HUES6 (cell line): Measurements from ENCODE around the gene EGFLAM.

Experiments
- H3K27ac ChIP-seq: 2 replicates; pipeline ENCODE4 v1.7.0; 2013; ENCODE audit warnings: low read depth, mild to moderate bottlenecking, low read length, inconsistent platforms
- H3K27me3 ChIP-seq: 2 replicates; pipeline ENCODE4 v1.6.1; 2013; ENCODE audit warnings: low read length; ENCODE audit not compliant: control insufficient read depth, insufficient read depth
- H3K36me3 ChIP-seq: 2 replicates; pipeline ENCODE4 v1.6.1; 2013; ENCODE audit warnings: low read length; ENCODE audit not compliant: control insufficient read depth, insufficient read depth
- H3K4me1 ChIP-seq: 2 replicates; pipeline ENCODE4 v1.6.1; 2013; ENCODE audit warnings: low read length; ENCODE audit not compliant: control insufficient read depth, insufficient read depth
- H3K4me3 ChIP-seq: 2 replicates; pipeline ENCODE4 v1.5.1; 2013; ENCODE audit warnings: low read depth, low read length
- H3K9ac ChIP-seq: one replicate; pipeline ENCODE4 v1.6.1; 2013; ENCODE audit warnings: mild to moderate bottlenecking, low read length
- H3K9me3 ChIP-seq: 2 replicates; pipeline ENCODE4 v1.6.1; 2013; ENCODE audit warnings: low read depth, low read length; ENCODE audit not compliant: control insufficient read depth, insufficient read depth

Gene EGFLAM

DNA sequence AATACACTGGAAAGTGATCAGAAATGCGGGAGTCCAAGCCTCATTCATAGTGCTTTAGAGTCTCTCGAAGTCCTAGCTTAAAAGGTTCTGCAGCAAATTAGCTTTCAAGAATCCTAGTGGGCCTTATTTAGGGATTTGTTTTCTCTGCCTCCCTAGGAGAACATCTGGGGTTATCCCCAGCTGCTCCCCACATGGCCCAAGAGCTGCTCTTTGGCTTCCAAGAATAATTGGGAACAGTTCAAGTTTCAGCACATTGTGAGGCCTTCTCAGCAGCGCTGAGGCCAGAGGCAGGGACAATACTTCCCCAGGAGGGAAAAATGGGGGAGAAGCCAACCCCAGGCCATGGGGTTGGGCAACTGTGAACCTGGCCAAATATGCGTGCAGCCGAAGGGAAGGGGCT is 189.4 kb downstream of the EGFLAM start:
- H3K9me3 ChIP-seq = no peaks in the 10 kb centered on the region
- H3K36me3 ChIP-seq = no peaks in the 10 kb centered on the region
- H3K27me3 ChIP-seq = no peaks in the 10 kb centered on the region
- no peak overlapping the region for H3K9ac ChIP-seq
- H3K4me3 ChIP-seq = no peak overlapping the region
- no peak overlapping the region for H3K27ac ChIP-seq
- no peaks in the 10 kb centered on the region for H3K4me1 ChIP-seq

DNA sequence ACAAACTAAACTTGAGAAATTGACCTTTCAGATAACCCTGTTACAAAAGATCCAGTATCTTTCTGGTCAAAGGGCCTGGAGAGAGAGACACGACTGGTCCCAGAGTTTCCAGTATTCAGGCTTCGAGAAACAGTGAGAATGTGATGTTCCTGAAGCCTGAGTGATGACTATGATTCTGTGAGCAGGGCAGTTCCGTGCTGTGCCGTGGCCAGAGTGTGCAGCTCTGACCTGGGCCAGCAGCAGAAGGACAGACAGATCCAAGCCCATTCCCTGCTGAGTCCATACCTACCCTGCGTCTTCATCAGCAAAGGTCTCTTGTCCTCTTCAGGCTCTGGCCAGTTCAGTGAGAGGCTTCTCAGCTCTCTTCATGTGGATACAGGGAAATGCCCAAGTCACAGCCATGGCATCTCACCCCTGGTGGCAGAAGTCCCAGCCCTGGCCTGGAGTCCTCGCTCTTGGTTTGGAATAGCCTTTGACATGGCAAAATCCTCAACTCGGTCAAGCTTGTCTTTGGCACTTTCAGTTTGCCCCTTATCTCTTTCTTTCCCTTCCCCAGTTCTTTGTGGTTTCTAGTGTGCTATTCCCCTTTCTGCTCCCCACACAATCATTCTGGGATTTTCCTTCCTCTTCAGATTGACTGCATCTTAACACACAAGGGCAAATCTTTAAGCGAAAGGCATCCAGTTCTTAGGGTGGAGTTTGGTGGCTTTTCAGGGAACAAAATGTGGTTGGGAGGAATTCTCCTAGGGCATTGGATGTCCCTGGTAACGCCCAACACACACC is 190.4 kb downstream of the EGFLAM start:
- H3K9ac ChIP-seq = no peak overlapping the region
- H3K4me3 ChIP-seq = no peak overlapping the region
- H3K9me3 ChIP-seq = no peaks in the 10 kb centered on the region
- no peak overlapping the region for H3K27ac ChIP-seq
- no peaks in the 10 kb centered on the region for H3K4me1 ChIP-seq
- no peaks in the 10 kb centered on the region for H3K27me3 ChIP-seq
- no peaks in the 10 kb centered on the region for H3K36me3 ChIP-seq

GRCh38 chr5:38450627-38451026 is 192.3 kb downstream of the EGFLAM start:
- no peak overlapping the region for H3K27ac ChIP-seq
- no peak overlapping the region for H3K4me3 ChIP-seq
- no peaks in the 10 kb centered on the region for H3K9me3 ChIP-seq
- no peaks in the 10 kb centered on the region for H3K27me3 ChIP-seq
- H3K36me3 ChIP-seq = no peaks in the 10 kb centered on the region
- H3K9ac ChIP-seq = no peak overlapping the region
- no peaks in the 10 kb centered on the region for H3K4me1 ChIP-seq

DNA sequence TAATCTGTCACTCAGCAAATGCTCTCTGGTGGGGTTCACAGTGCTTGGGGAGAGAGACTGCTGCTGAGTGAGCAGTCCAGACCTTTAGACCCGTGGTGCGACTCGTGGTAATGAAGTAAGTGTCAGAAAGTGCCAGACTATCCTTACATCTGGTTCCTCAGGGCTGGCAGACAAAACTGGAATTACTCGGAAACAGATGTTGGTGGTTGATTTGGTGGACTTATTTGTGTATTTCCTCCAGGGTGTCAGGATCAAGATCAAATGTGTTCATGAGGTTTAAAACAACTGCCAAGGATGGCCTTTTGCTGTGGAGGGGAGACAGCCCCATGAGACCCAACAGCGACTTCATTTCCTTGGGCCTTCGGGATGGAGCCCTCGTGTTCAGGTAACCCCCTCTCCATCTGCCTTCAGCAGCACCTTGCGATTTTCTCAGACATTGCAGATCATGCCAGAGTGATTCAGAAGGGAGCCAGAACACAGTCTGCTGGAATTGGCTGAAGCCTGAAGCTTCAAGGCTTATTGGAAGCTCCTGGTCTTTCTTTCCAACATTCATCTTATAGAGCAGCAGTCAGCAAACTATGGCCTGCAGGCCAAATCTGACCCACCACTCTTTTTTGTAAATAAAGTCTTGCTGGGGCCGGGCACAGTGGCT is 192.8 kb downstream of the EGFLAM start:
- Histone ChIP-seq H3K27me3 (no peaks in the 10 kb centered on the region), H3K9me3 (no peaks in the 10 kb centered on the region), H3K36me3 (no peaks in the 10 kb centered on the region), H3K27ac (no peak overlapping the region), H3K4me1 (no peaks in the 10 kb centered on the region), H3K4me3 (no peak overlapping the region), H3K9ac (no peak overlapping the region)

- Histone ChIP-seq H3K36me3 (no peaks in the 10 kb centered on the region), H3K4me3 (no peak overlapping the region), H3K27me3 (no peaks in the 10 kb centered on the region)
Observed at GRCh38 chr5:38452201-38452600, 193.8 kb downstream of the EGFLAM start.

DNA sequence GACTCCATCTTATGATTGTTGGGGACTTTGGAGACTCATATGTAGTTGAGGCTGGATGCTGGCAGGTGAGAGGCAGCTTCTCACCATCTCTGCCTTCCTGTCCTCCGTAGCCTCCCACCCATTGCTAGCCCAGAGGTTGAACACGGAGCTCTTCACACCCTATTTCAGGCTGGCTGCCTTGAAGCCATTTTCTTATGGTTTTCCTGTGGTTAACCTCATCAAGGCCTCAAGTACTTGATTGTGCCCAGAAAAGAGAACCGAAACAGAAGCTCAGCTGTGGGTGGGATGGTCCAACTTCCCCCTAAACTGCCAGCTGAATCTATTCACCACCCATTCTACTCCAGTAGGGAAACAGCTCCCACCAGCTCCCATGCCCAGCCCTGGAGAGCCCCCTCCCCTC is 195.1 kb downstream of the EGFLAM start:
- H3K27ac ChIP-seq = no peak overlapping the region
- H3K27me3 ChIP-seq = no peaks in the 10 kb centered on the region
- H3K9ac ChIP-seq = no peak overlapping the region
- no peak overlapping the region for H3K4me3 ChIP-seq
- no peaks in the 10 kb centered on the region for H3K36me3 ChIP-seq
- H3K4me1 ChIP-seq = no peaks in the 10 kb centered on the region
- H3K9me3 ChIP-seq = no peaks in the 10 kb centered on the region

More at GRCh38 chr5:38452201-38452600, 193.8 kb downstream of the EGFLAM start:
- H3K9ac ChIP-seq = no peak overlapping the region
- H3K4me1 ChIP-seq = no peaks in the 10 kb centered on the region
- H3K9me3 ChIP-seq = no peaks in the 10 kb centered on the region
- no peak overlapping the region for H3K27ac ChIP-seq

GRCh38 chr5:38453921-38454320 is 195.6 kb downstream of the EGFLAM start:
- Histone ChIP-seq H3K27me3 (no peaks in the 10 kb centered on the region), H3K9me3 (no peaks in the 10 kb centered on the region)

DNA sequence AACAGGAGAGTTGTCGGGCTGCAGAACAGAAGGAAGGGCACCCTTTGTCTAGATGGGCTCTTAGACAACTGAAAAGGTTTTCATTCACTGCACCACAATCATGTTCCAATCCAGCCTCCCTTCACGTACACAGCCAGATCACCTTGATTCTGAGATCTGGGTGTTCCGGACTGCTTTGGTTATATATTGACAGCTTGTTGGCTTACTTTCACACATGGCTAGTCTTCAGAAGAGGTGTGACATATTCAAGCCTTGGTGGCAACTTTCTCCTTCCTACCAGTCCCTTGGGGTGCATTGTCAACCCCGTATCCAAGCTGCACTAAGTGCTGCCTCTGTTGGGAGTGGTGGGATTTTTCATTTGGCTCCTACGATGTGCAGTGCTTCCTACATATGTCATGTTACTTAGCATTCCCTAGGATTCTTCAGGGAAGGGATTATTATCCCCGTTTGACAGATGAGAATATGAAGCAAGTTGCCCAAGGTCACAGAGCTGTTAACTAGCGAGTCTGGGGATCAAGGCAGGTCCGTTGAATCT is 197.5 kb downstream of the EGFLAM start:
- H3K36me3 ChIP-seq = no peaks in the 10 kb centered on the region
- no peak overlapping the region for H3K27ac ChIP-seq
- no peak overlapping the region for H3K9ac ChIP-seq
- H3K27me3 ChIP-seq = no peaks in the 10 kb centered on the region
- no peaks in the 10 kb centered on the region for H3K4me1 ChIP-seq
- H3K9me3 ChIP-seq = no peaks in the 10 kb centered on the region
- no peak overlapping the region for H3K4me3 ChIP-seq

More at GRCh38 chr5:38453921-38454320, 195.6 kb downstream of the EGFLAM start:
- Histone ChIP-seq H3K27ac (no peak overlapping the region), H3K36me3 (no peaks in the 10 kb centered on the region), H3K4me1 (no peaks in the 10 kb centered on the region), H3K4me3 (no peak overlapping the region), H3K9ac (no peak overlapping the region)

GRCh38 chr5:38456657-38457399 is 198.5 kb downstream of the EGFLAM start:
- Histone ChIP-seq H3K27ac (no peak overlapping the region), H3K27me3 (no peaks in the 10 kb centered on the region), H3K9ac (no peak overlapping the region), H3K9me3 (no peaks in the 10 kb centered on the region), H3K4me3 (no peak overlapping the region), H3K36me3 (no peaks in the 10 kb centered on the region), H3K4me1 (no peaks in the 10 kb centered on the region)

GRCh38 chr5:38458174-38458573 is 199.8 kb downstream of the EGFLAM start:
- no peak overlapping the region for H3K4me3 ChIP-seq
- no peak overlapping the region for H3K27ac ChIP-seq
- H3K9me3 ChIP-seq = no peaks in the 10 kb centered on the region
- no peaks in the 10 kb centered on the region for H3K27me3 ChIP-seq
- no peaks in the 10 kb centered on the region for H3K36me3 ChIP-seq
- H3K9ac ChIP-seq = no peak overlapping the region
- H3K4me1 ChIP-seq = no peaks in the 10 kb centered on the region
